GM12878 (cell line): ENCODE data around the gene CCDC159. TPM values are rescaled to one million over a fixed set of nuclear protein-coding genes. Genes with fewer than 3 reads are reported as not detected.

Source experiments
- ASH2L ChIP-seq: fragments of 300-600, 200-600 bp; sonication (generic); IDR thresholded peaks from 2 replicates; pipeline ENCODE4 v1.6.1; 2017; ENCODE audit warnings: low read depth, mild to moderate bottlenecking, borderline replicate concordance
- BACH1 ChIP-seq: fragments of 450-650 bp; IDR thresholded peaks from 2 replicates; pipeline ENCODE4 v1.6.1; 2017; ENCODE audit warnings: mild to moderate bottlenecking, borderline replicate concordance
- EGR1 ChIP-seq, 2 experiments: IDR thresholded peaks; 1 replicate in 1 of 2; 2 replicates in 1 of 2; pipeline ENCODE4 v1.6.1; 2011 to 2012; ENCODE audit warnings: low read depth in 2 of 2, low read length in 2 of 2, borderline replicate concordance in 1 of 2, mild to moderate bottlenecking in 1 of 2, moderate library complexity in 1 of 2
- EZH2 ChIP-seq: IDR thresholded peaks from 2 replicates; pipeline ENCODE4 v1.6.1; 2012; ENCODE audit warnings: low read depth, mild to moderate bottlenecking, control low read depth, inconsistent platforms, low read length, borderline replicate concordance; ENCODE audit not compliant: control insufficient read depth
- POLR2A ChIP-seq: IDR thresholded peaks from 2 replicates; pipeline ENCODE4 v1.6.1; 2011; ENCODE audit warnings: low read depth, mild to moderate bottlenecking, low read length
- SIX5 ChIP-seq: IDR thresholded peaks from 2 replicates; pipeline ENCODE4 v1.6.1; 2011; ENCODE audit warnings: mild to moderate bottlenecking, low read depth, low read length, moderate library complexity; ENCODE audit not compliant: severe bottlenecking
- SMAD5 ChIP-seq: IDR thresholded peaks from 2 replicates; pipeline ENCODE4 v1.6.1; 2016; ENCODE audit warnings: antibody characterized with exemption, low read depth
- SUPT20H ChIP-seq: IDR thresholded peaks from 2 replicates; pipeline ENCODE4 v1.6.1; 2011; ENCODE audit warnings: low read depth, mild to moderate bottlenecking, low read length, moderate library complexity, borderline replicate concordance; ENCODE audit not compliant: control insufficient read depth
- TAF1 ChIP-seq: IDR thresholded peaks from 2 replicates; pipeline ENCODE4 v1.6.1; 2011; ENCODE audit warnings: mild to moderate bottlenecking, low read depth, low read length, borderline replicate concordance
- TBL1XR1 ChIP-seq: IDR thresholded peaks from 2 replicates; pipeline ENCODE4 v1.6.1; 2012; ENCODE audit warnings: low read depth, low read length, improper control_type of control experiment
- ZNF207 ChIP-seq: fragments of 450-650 bp; IDR thresholded peaks from 2 replicates; pipeline ENCODE4 v1.6.1; 2014; ENCODE audit warnings: antibody characterized with exemption, mild to moderate bottlenecking, borderline replicate concordance
- polyA plus RNA-seq, 11 experiments: library from polyadenylated mRNA; depleted of rRNA in 4 of 11; unstranded in 6 of 11; stranded (reverse) in 5 of 11; fragments of >200 nt; fragmentation: Nextera tagmentation in 4 of 11; fragmentation: Illumina TruSeq in 1 of 11; extraction: Ambion mirVana in 4 of 11; extraction: Trizol in 1 of 11; gene quantifications; 1 replicate in 1 of 11; 2 replicates in 10 of 11; pipeline versions ENCODE4 v1.2.1 to v1.2.3, GENCODE V29; 2011 to 2016; ENCODE audit warnings: inconsistent platforms in 2 of 11, missing spikeins in 2 of 11, low read depth in 1 of 11
- total RNA-seq, 4 experiments: library from RNA; depleted of rRNA in 3 of 4; stranded (reverse); fragments of >200 nt in 3 of 4; fragmentation: Illumina TruSeq in 1 of 4; extraction: Trizol in 1 of 4; gene quantifications; 2 replicates each; pipeline versions ENCODE4 v1.2.1 to v1.2.3, GENCODE V29; 2013 to 2021
- TF ChIP-seq, protein P1 (sequence below): IDR thresholded peaks from 2 replicates; pipeline ENCODE4 v1.6.1; 2012; ENCODE audit warnings: low read depth, low read length, improper control_type of control experiment
- TF ChIP-seq, protein P2 (sequence below): IDR thresholded peaks from 2 replicates; pipeline ENCODE4 v1.6.1; 2011; ENCODE audit warnings: low read depth, mild to moderate bottlenecking, low read length, moderate library complexity, borderline replicate concordance; ENCODE audit errors: extremely low read depth
- TF ChIP-seq, protein P3 (sequence below): IDR thresholded peaks from 2 replicates; pipeline ENCODE4 v1.6.1; 2012; ENCODE audit warnings: improper control_type of control experiment, low read depth, low read length; ENCODE audit not compliant: insufficient replicate concordance

CCDC159 gene
- total and polyA plus RNA-seq, 10 of the 15 experiments (the other 5 are each of a cell fraction or from before 2014, with no cell fraction given) = 0.61 to 14.7 (median 10.1) TPM

DNA sequence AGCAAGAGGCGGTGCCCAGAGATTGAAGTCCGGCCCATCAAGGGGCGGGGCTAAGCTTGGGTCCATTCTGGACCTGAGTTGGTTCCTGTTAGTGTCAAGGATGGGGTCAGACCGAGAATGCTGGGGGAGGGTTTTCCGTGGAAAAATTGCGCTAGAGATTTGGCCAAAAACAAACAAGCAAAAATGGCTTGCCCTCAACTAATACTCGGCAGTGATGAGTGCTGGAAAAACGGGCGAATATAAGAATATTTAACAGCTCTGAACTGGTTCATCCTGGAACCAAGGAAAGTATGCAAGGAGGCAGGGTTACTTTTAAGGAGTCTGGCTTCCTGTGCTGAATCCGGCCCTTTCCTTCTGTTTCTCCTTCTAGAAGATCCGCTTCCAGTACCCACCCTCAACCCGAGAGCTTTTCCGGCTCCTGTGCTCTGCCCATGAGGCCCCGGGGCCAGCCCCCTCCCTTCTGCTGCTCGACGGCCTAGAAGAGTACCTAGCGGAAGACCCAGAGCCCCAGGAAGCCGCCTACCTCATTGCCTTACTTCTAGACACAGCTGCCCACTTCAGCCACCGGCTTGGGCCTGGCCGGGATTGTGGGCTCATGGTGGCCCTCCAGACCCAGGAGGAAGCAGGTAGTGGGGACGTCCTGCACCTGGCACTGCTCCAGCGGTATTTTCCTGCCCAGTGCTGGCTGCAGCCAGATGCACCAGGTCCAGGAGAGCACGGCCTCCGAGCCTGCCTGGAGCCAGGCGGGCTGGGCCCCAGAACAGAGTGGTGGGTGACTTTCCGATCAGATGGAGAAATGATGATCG is 29.0 kb downstream of the CCDC159 start (continued):
- TF ChIP-seq, protein P1, sequence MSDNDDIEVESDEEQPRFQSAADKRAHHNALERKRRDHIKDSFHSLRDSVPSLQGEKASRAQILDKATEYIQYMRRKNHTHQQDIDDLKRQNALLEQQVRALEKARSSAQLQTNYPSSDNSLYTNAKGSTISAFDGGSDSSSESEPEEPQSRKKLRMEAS = no peak
- TF ChIP-seq POLR2A (peak; percentile 80), BACH1 (0 out of 2 replicates have a peak, but pooled peaks have one; percentile 6), ZNF207 (peak; percentile 29; the same call in 1 of the 2 replicates), SUPT20H (no peak), TBL1XR1 (no peak), SIX5 (no peak), EZH2 (no peak), ASH2L (no peak), TAF1 (peak; percentile 72; the same call in 1 of the 2 replicates), SMAD5 (peak; percentile 61; the same call in 1 of the 2 replicates), EGR1 (IDR thresholded peaks at IDR 0.05; ENCODE audit: borderline replicate concordance in 1 of 2, low read depth in 2 of 2, low read length in 2 of 2) (peak in 1 of 2 experiments; percentile 25; a peak in 1 of 3 replicates)
- TF ChIP-seq, protein P2, sequence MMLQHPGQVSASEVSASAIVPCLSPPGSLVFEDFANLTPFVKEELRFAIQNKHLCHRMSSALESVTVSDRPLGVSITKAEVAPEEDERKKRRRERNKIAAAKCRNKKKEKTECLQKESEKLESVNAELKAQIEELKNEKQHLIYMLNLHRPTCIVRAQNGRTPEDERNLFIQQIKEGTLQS = no peak
- TF ChIP-seq, protein P3, sequence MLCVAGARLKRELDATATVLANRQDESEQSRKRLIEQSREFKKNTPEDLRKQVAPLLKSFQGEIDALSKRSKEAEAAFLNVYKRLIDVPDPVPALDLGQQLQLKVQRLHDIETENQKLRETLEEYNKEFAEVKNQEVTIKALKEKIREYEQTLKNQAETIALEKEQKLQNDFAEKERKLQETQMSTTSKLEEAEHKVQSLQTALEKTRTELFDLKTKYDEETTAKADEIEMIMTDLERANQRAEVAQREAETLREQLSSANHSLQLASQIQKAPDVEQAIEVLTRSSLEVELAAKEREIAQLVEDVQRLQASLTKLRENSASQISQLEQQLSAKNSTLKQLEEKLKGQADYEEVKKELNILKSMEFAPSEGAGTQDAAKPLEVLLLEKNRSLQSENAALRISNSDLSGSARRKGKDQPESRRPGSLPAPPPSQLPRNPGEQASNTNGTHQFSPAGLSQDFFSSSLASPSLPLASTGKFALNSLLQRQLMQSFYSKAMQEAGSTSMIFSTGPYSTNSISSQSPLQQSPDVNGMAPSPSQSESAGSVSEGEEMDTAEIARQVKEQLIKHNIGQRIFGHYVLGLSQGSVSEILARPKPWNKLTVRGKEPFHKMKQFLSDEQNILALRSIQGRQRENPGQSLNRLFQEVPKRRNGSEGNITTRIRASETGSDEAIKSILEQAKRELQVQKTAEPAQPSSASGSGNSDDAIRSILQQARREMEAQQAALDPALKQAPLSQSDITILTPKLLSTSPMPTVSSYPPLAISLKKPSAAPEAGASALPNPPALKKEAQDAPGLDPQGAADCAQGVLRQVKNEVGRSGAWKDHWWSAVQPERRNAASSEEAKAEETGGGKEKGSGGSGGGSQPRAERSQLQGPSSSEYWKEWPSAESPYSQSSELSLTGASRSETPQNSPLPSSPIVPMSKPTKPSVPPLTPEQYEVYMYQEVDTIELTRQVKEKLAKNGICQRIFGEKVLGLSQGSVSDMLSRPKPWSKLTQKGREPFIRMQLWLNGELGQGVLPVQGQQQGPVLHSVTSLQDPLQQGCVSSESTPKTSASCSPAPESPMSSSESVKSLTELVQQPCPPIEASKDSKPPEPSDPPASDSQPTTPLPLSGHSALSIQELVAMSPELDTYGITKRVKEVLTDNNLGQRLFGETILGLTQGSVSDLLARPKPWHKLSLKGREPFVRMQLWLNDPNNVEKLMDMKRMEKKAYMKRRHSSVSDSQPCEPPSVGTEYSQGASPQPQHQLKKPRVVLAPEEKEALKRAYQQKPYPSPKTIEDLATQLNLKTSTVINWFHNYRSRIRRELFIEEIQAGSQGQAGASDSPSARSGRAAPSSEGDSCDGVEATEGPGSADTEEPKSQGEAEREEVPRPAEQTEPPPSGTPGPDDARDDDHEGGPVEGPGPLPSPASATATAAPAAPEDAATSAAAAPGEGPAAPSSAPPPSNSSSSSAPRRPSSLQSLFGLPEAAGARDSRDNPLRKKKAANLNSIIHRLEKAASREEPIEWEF = no peak
